ENCODE data around the gene TM9SF4.

TM9SF4 gene

DNA sequence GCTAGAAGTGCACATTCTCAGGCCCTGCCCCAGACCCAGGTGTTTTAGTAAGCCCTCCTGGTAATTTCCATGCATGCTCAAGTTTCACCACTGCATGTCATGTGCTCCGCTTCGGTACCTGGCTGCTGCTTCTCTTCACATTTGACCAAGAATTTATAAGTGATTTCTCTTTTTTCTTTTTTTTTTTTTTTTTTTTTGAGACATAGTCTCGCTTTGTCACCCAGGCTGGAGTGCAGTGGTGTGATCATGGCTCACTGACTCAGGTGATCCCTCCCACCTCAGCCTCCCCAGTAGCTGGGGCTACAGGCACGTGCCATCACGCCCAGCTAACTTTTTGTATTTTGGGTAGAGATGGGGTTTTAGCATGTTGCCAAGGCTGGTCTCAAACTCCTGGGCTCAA, 16.0 kb downstream of the TM9SF4 start:
- no peak for DNase-seq (ENCODE audit: low read depth)
- TF ChIP-seq, protein P1, sequence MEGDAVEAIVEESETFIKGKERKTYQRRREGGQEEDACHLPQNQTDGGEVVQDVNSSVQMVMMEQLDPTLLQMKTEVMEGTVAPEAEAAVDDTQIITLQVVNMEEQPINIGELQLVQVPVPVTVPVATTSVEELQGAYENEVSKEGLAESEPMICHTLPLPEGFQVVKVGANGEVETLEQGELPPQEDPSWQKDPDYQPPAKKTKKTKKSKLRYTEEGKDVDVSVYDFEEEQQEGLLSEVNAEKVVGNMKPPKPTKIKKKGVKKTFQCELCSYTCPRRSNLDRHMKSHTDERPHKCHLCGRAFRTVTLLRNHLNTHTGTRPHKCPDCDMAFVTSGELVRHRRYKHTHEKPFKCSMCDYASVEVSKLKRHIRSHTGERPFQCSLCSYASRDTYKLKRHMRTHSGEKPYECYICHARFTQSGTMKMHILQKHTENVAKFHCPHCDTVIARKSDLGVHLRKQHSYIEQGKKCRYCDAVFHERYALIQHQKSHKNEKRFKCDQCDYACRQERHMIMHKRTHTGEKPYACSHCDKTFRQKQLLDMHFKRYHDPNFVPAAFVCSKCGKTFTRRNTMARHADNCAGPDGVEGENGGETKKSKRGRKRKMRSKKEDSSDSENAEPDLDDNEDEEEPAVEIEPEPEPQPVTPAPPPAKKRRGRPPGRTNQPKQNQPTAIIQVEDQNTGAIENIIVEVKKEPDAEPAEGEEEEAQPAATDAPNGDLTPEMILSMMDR (IDR thresholded peaks at IDR 0.05; ENCODE audit: low read depth, low read length, missing control alignments): no peak
- no peak overlapping the region for H3K4me3 ChIP-seq (ENCODE audit: low read depth, low read length)

DNA sequence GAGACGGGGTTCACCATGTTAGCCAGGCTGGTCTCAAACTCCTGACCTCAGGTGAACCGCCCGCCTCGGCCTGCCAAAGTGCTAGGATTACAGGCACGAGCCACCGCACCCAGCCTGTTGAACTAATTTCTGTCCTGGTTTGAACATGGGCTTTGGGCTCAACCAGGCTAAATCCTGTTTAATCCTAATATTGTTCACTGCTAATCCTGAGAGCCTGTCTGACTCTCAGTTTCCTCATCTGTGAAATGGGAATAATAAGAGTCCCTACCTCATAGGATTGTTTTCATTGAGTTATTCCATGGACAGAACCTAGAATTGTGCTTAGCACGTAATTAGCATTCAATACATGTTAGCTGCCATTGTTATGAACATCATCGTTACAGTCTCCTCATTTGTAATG, 17.4 kb downstream of the TM9SF4 start:
- DNase-seq (ENCODE audit: low read depth): no peak
- TF ChIP-seq, protein P1 (IDR thresholded peaks at IDR 0.05; ENCODE audit: low read depth, low read length, missing control alignments): no peak
- no peak overlapping the region for H3K4me3 ChIP-seq (ENCODE audit: low read depth, low read length)

DNA sequence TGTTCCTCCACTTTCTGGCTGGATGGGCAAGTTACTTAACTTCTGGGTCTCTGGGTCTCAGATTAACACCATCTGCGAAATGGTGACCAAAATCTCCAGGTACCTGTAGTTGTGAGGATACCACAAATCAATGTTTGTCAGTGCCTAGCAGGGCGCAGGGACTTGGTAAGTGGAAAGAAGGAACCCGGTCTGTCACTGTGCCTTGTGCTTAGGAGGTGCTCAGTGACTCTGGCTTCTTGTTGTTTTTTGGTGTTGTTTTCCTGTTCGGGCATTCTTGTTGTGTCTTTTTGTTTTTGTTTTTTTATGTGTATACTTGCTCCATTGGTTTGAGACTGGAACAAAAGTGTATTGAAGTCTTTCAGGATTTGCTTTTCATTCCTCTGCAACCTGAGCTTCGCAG, 17.8 kb downstream of the TM9SF4 start:
- TF ChIP-seq, protein P1 (IDR thresholded peaks at IDR 0.05; ENCODE audit: low read depth, low read length, missing control alignments): no peak

DNA sequence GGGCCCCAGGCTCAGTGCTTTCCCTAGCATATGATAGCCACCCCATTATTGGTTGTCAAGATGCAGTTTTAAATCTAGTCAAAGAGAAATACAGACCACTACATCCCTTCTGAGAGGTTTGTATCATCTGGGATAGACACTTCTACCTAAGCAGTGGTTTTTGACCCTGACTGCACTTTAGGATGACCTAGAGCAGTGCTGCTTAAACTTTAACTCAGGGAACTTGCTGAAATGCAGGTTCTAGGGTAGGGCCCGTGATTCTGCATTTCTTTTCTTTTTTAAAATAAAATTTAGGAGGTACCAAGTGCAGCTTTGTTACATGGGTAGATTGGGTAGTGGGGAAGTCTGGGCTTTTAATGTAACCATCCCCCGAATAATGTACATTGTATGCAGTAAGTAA, 18.7 kb downstream of the TM9SF4 start:
- no peak overlapping the region for H3K4me3 ChIP-seq (ENCODE audit: low read depth, low read length)
- TF ChIP-seq, protein P1 (IDR thresholded peaks at IDR 0.05; ENCODE audit: low read depth, low read length, missing control alignments): no peak
- DNase-seq (ENCODE audit: low read depth): no peak

More for the DNA sequence above, 17.8 kb downstream of the TM9SF4 start:
- H3K4me3 ChIP-seq (ENCODE audit: low read depth, low read length): no peak overlapping the region
- DNase-seq (ENCODE audit: low read depth): no peak

DNA sequence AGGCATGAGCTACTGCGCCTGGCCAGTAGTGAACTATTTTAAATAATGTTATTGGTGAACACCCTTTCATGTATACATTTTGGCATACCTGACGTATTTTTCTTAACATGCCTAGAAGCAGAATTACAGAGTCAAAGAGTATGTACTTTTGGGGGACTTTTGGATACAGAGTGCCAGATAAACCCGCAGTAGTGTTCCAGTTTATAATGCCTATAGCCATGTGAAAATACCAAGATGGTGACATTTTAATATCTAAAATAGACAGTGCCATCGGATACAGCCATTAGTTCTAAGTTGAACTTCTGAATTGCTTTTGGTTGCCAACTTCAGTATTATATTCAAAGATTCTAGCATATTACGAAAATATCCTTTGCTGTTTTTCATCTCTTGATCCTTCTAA, 20.3 kb downstream of the TM9SF4 start:
- DNase-seq (ENCODE audit: low read depth): no peak
- H3K4me3 ChIP-seq (ENCODE audit: low read depth, low read length): no peak overlapping the region
- TF ChIP-seq, protein P1 (IDR thresholded peaks at IDR 0.05; ENCODE audit: low read depth, low read length, missing control alignments): no peak

DNA sequence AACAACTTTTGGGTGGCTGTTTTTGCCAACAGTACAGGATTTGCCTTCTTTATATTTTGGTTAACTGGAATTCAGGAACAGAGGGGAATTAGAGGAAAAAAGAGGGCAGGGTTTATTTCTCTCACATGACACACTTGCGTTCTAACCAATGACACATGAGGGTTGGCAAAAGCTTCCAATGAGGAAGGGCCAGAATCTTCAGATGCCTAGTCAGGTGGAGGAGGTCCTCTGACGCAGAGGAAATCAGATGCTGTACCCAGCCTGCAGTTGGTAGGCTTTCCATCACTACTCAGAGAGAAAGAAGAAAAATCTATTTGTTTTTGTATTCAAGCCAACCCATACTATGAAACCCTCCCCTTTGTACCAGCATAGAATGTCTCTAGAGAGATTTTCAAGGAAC, 20.8 kb downstream of the TM9SF4 start:
- DNase-seq (ENCODE audit: low read depth): no peak
- no peak overlapping the region for H3K4me3 ChIP-seq (ENCODE audit: low read depth, low read length)
- TF ChIP-seq, protein P1 (IDR thresholded peaks at IDR 0.05; ENCODE audit: low read depth, low read length, missing control alignments): no peak

DNA sequence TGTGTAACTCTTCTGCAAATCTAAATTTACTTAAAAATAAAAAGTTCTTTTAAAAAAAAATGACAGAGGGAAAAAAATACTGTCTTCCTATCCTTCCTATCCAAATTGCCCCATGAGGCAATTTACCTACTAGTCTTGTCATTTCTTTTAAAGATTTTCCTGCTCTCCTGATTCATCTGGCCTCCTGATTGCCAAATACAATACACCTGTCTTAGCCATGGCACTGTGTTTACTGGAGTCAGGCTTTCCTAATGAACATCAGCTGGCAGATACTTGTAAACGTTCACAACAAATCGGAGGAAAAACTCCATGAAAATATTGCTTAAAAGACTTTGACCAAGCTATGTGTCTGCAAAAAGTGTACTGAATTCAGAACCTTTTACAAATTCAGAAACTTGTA, 21.5 kb downstream of the TM9SF4 start:
- H3K4me3 ChIP-seq (ENCODE audit: low read depth, low read length): no peak overlapping the region
- no peak for DNase-seq (ENCODE audit: low read depth)
- TF ChIP-seq, protein P1 (IDR thresholded peaks at IDR 0.05; ENCODE audit: low read depth, low read length, missing control alignments): no peak

Measured in GM12864 (cell line).